ENCODE data around the gene SHC4. TPM values are rescaled to one million over a fixed set of nuclear protein-coding genes. Genes with fewer than 3 reads are reported as not detected.

Gene SHC4
- total and polyA plus RNA-seq, 2 of the 8 experiments (the other 6 are each of a cell fraction or from before 2014, with no cell fraction given), result 0.15 to 0.30 TPM

DNA sequence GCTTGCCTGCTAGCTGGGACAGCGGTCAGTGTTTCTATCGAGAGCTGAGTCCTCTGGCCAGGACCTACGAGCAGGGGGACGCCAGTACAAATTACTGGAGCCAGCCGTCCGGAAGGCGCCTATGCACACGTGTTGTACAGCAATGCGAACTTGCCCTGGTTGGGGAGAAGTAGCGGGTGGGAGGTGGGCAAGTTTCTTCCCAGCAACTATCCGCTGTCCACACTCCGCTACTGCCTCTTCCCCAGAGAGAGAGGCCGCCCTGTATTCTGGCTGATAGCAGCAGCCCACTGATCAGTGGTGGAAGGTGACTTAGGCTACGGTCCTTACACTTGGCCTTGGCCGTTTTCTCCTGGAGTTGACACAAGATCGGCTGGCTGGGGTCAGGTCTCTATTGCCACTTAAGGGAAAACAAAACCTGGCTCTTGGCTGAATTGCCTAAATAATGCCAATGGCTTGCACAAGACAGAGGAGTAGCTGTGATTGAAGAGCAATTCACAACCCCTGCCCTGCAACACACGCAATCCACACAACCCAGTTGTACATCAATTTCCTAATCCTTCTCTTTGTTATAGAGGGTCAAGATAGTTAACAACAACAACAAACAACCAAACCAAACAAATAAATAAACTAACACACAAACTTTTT is 12.8 kb upstream of the SHC4 start:
- H3K9ac ChIP-seq (replicated peaks in 1 of 4; ENCODE audit: extremely low read depth in 1 of 4, low read depth in 3 of 4, low read length in 3 of 4), result peak overlapping the region in 2 of 4 experiments; percentile 21 to 36; a peak in 3 of 7 replicates
- no peaks in the 10 kb centered on the region for H3K36me3 ChIP-seq (ENCODE audit: control insufficient read depth in 2 of 4, insufficient read depth in 4 of 4, low read length in 3 of 4)
- DNase-seq (ENCODE audit: low read depth in 1 of 2, low spot score in 2 of 2) (no peak), FAIRE-seq (no peak)
- no peak overlapping the region for H2AK5ac ChIP-seq (ENCODE audit: low read depth, low read length)
- H4K91ac ChIP-seq (replicated peaks; ENCODE audit: insufficient read length, low read length), result no peak overlapping the region
- H3K23ac ChIP-seq (ENCODE audit: insufficient read length), result no peak overlapping the region
- ChIA-PET POLR2A (ENCODE audit: partially characterized antibody) (interaction anchor here (0.6 to 2.7 kb wide), 9 partner anchors 9 to 307 kb away, joined by 3 to 11 read pairs (median 5); partner anchors contain the start of genes EID1, GALK2 and SECISBP2L), CTCF (ENCODE audit: partially characterized antibody) (interaction anchor here (0.7 to 2.6 kb wide), 21 partner anchors 9 to 624 kb away, joined by 3 to 20 read pairs (median 4); partner anchors contain the start of gene EID1)
- H2AFZ ChIP-seq (ENCODE audit: low read length), result peak overlapping the region; percentile 93
- no peak overlapping the region for H4K8ac ChIP-seq (ENCODE audit: extremely low read depth, insufficient read depth, low read length)
- TF ChIP-seq, protein P1, sequence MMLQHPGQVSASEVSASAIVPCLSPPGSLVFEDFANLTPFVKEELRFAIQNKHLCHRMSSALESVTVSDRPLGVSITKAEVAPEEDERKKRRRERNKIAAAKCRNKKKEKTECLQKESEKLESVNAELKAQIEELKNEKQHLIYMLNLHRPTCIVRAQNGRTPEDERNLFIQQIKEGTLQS (IDR thresholded peaks at IDR 0.05; ENCODE audit: insufficient read depth, low read depth, low read length), result no peak
- TF ChIP-seq BRCA1 (IDR thresholded peaks at IDR 0.05; ENCODE audit: low read depth, low read length) (no peak), SRF (IDR thresholded peaks at IDR 0.05; ENCODE audit: low read depth, low read length) (no peak), CREB1 (IDR thresholded peaks at IDR 0.05) (no peak), CBX8 (IDR thresholded peaks at IDR 0.05; ENCODE audit: borderline replicate concordance, low read depth, low read length) (no peak), MAFK (IDR thresholded peaks at IDR 0.05; ENCODE audit: low read depth, low read length) (no peak), CEBPB (IDR thresholded peaks at IDR 0.05; ENCODE audit: low read depth, low read length) (no peak), EGR1 (IDR thresholded peaks at IDR 0.05; ENCODE audit: borderline replicate concordance, low read depth, low read length) (no peak), NANOG (IDR thresholded peaks at IDR 0.05; ENCODE audit: insufficient read depth, low read depth, low read length, poor library complexity, severe bottlenecking) (no peak), PHF8 (conservative IDR thresholded peaks at IDR 0.05; ENCODE audit: low read depth, low read length) (no peak), POLR2A (IDR thresholded peaks at IDR 0.05; ENCODE audit: control extremely low read depth in 1 of 2, low read depth in 2 of 2, low read length in 2 of 2) (no peak), HDAC2 (IDR thresholded peaks at IDR 0.05; ENCODE audit: borderline replicate concordance in 1 of 2, low read depth in 2 of 2, low read length in 2 of 2) (no peak)
- peaks cover 0 to 4% (median 0%) of the 10 kb centered on the region in 4 experiments; a peak in 1 of 7 replicates for H3K27me3 ChIP-seq (replicated peaks in 1 of 4; ENCODE audit: control insufficient read depth in 3 of 4, extremely low read depth in 1 of 4, insufficient read depth in 3 of 4, low read length in 3 of 4)
- 85% methylated on average over 17 of the region's 17 CpGs; no CpG with 5 or more reads in 1 of the 2 experiments for WGBS, 2 experiments (ENCODE audit: extremely low coverage in 1 of 2, insufficient coverage in 1 of 2, insufficient read length in 1 of 2, insufficient replicate concordance in 2 of 2, low coverage in 1 of 2, low lambda C conversion rate in 2 of 2, missing lambda C conversion rate in 1 of 2)
- no peak overlapping the region for H3K14ac ChIP-seq (ENCODE audit: insufficient read length)
- 0 out of 2 replicates have a peak overlapping the region, but pooled peaks have one; percentile 26 for H3K18ac ChIP-seq (ENCODE audit: extremely low read depth, low read length)
- H3K79me2 ChIP-seq (ENCODE audit: control insufficient read depth in 1 of 2, insufficient read depth in 2 of 2, low read length in 2 of 2), result no peaks in the 10 kb centered on the region
- H2BK20ac ChIP-seq (ENCODE audit: low read length), result no peak overlapping the region
- no peaks in the 10 kb centered on the region for H3K9me3 ChIP-seq (ENCODE audit: insufficient read depth in 2 of 2, low read depth in 1 of 2, low read length in 1 of 2)
- no peaks in the 10 kb centered on the region for H4K20me1 ChIP-seq (replicated peaks in 1 of 2; ENCODE audit: control insufficient read depth in 1 of 2, insufficient read depth in 2 of 2, low read length in 2 of 2)
- peak overlapping the region; percentile 83 to 90 for H3K4me2 ChIP-seq (ENCODE audit: insufficient read depth in 1 of 2, low read depth in 2 of 2, low read length in 2 of 2)
- H3K4me1 ChIP-seq (replicated peaks in 1 of 4; ENCODE audit: control insufficient read depth in 3 of 4, insufficient read depth in 4 of 4, low read length in 3 of 4), result peaks cover 5 to 18% (median 8%) of the 10 kb centered on the region in 4 experiments
- no peak overlapping the region for H2BK5ac ChIP-seq (ENCODE audit: low read depth, low read length)
- no peak overlapping the region for H2BK120ac ChIP-seq (replicated peaks; ENCODE audit: low read depth, low read length)
- H3K4me3 ChIP-seq (ENCODE audit: extremely low read depth in 1 of 4, insufficient read depth in 2 of 4, low read depth in 3 of 4, low read length in 4 of 4), result peak overlapping the region; percentile 35 to 61 (median 55); a peak in 7 of 8 replicates
- H3K23me2 ChIP-seq (ENCODE audit: low read depth, low read length), result peaks cover 3% of the 10 kb centered on the region; the same call in 1 of the 2 replicates
- no peak overlapping the region for H3K56ac ChIP-seq (replicated peaks; ENCODE audit: insufficient read length, low read depth, low read length)
- H2BK12ac ChIP-seq (ENCODE audit: low read depth, low read length), result peak overlapping the region; percentile 70; the same call in 1 of the 2 replicates
- no peak overlapping the region for H3K4ac ChIP-seq (replicated peaks; ENCODE audit: insufficient read length, low read depth, low read length)
- 0 out of 2 replicates have a peak overlapping the region, but pooled peaks have one; percentile 63 for H2BK15ac ChIP-seq (ENCODE audit: low read length)
- H3K79me1 ChIP-seq (ENCODE audit: low read depth, low read length), result no peaks in the 10 kb centered on the region
- no peak overlapping the region for H4K5ac ChIP-seq (ENCODE audit: insufficient read length, low read depth, low read length)
- no peak overlapping the region for H3K27ac ChIP-seq (ENCODE audit: low read depth, low read length)
